ENCODE measurements around the gene RFPL1.

Gene RFPL1

GRCh38 chr22:29464581-29464980, 26.2 kb downstream of the RFPL1 start:
- Histone ChIP-seq H4K8ac (ENCODE audit: low read depth, low read length) (no peak overlapping the region), H3K4me3 (ENCODE audit: low read depth, low read length) (no peak overlapping the region), H2AFZ (ENCODE audit: insufficient read depth, low read length, poor library complexity) (no peak overlapping the region), H2BK5ac (ENCODE audit: low read depth, low read length, poor library complexity) (no peak overlapping the region), H3K79me2 (ENCODE audit: control insufficient read depth, insufficient read depth, low read length, poor library complexity) (no peaks in the 10 kb centered on the region), H3K36me3 (ENCODE audit: control insufficient read depth in 1 of 2, insufficient read depth in 2 of 2, low read length in 2 of 2) (no peaks in the 10 kb centered on the region), H3K4me2 (ENCODE audit: low read length) (no peak overlapping the region), H2BK12ac (ENCODE audit: low read length) (no peak overlapping the region), H4K12ac (ENCODE audit: low read depth, low read length) (no peak overlapping the region), H3K4me1 (ENCODE audit: control insufficient read depth in 1 of 2, insufficient read depth in 2 of 2, low read length in 2 of 2) (peaks cover 0 to 3% of the 10 kb centered on the region in 2 experiments), H3K9me3 (ENCODE audit: insufficient read depth, low read depth, low read length) (no peaks in the 10 kb centered on the region), H3K14ac (ENCODE audit: low read length) (no peak overlapping the region), H3K79me1 (ENCODE audit: low read length) (no peaks in the 10 kb centered on the region), H3K23ac (ENCODE audit: low read length) (no peak overlapping the region), H3K4ac (ENCODE audit: low read depth, low read length) (no peak overlapping the region), H4K91ac (ENCODE audit: low read depth, low read length) (no peak overlapping the region), H3K9ac (ENCODE audit: low read length) (no peak overlapping the region), H3K27ac (ENCODE audit: low read depth, low read length) (no peak overlapping the region), H3K18ac (ENCODE audit: low read length) (no peak overlapping the region), H2BK120ac (ENCODE audit: insufficient read depth, low read length, poor library complexity) (no peak overlapping the region), H3K27me3 (ENCODE audit: insufficient read depth, low read length) (no peaks in the 10 kb centered on the region), H2AK5ac (ENCODE audit: low read length) (no peak overlapping the region)
- DNase-seq = no peak
- no CpG with 5 or more reads among the region's 7 CpGs for WGBS (ENCODE audit: extremely low coverage, insufficient coverage, insufficient read length)

GRCh38 chr22:29469755-29470154, 31.4 kb downstream of the RFPL1 start:
- H3K18ac ChIP-seq (ENCODE audit: low read length) = no peak overlapping the region
- H3K23ac ChIP-seq (ENCODE audit: low read length) = no peak overlapping the region
- WGBS (ENCODE audit: extremely low coverage, insufficient coverage, insufficient read length) = no CpG with 5 or more reads among the region's 9 CpGs
- no peaks in the 10 kb centered on the region for H3K9me3 ChIP-seq (ENCODE audit: insufficient read depth, low read depth, low read length)
- H4K8ac ChIP-seq (ENCODE audit: low read depth, low read length) = no peak overlapping the region
- H3K4me1 ChIP-seq (ENCODE audit: control insufficient read depth in 1 of 2, insufficient read depth in 2 of 2, low read length in 2 of 2) = peaks cover 0 to 6% of the 10 kb centered on the region in 2 experiments
- H3K79me1 ChIP-seq (ENCODE audit: low read length) = no peaks in the 10 kb centered on the region
- H3K4me2 ChIP-seq (ENCODE audit: low read length) = peak overlapping the region; percentile 79
- no peak overlapping the region for H3K9ac ChIP-seq (ENCODE audit: low read length)
- H2BK120ac ChIP-seq (ENCODE audit: insufficient read depth, low read length, poor library complexity) = no peak overlapping the region
- no peaks in the 10 kb centered on the region for H3K36me3 ChIP-seq (ENCODE audit: control insufficient read depth in 1 of 2, insufficient read depth in 2 of 2, low read length in 2 of 2)
- no peak overlapping the region for H2AK5ac ChIP-seq (ENCODE audit: low read length)
- no peak overlapping the region for H2AFZ ChIP-seq (ENCODE audit: insufficient read depth, low read length, poor library complexity)
- no peak overlapping the region for H3K27ac ChIP-seq (ENCODE audit: low read depth, low read length)
- no peak overlapping the region for H2BK5ac ChIP-seq (ENCODE audit: low read depth, low read length, poor library complexity)
- no peaks in the 10 kb centered on the region for H3K27me3 ChIP-seq (ENCODE audit: insufficient read depth, low read length)
- no peak overlapping the region for H3K14ac ChIP-seq (ENCODE audit: low read length)
- H3K79me2 ChIP-seq (ENCODE audit: control insufficient read depth, insufficient read depth, low read length, poor library complexity) = no peaks in the 10 kb centered on the region
- H2BK12ac ChIP-seq (ENCODE audit: low read length) = no peak overlapping the region
- no peak overlapping the region for H4K12ac ChIP-seq (ENCODE audit: low read depth, low read length)
- no peak overlapping the region for H3K4ac ChIP-seq (ENCODE audit: low read depth, low read length)
- no peak overlapping the region for H3K4me3 ChIP-seq (ENCODE audit: low read depth, low read length)
- no peak for DNase-seq
- no peak overlapping the region for H4K91ac ChIP-seq (ENCODE audit: low read depth, low read length)

- no peaks in the 10 kb centered on the region for H3K79me2 ChIP-seq (ENCODE audit: control insufficient read depth, insufficient read depth, low read length, poor library complexity)
- peak overlapping the region; percentile 53 for H2AFZ ChIP-seq (ENCODE audit: insufficient read depth, low read length, poor library complexity)
- H2AK5ac ChIP-seq (ENCODE audit: low read length) = no peak overlapping the region
- H3K27ac ChIP-seq (ENCODE audit: low read depth, low read length) = no peak overlapping the region
- H3K4me1 ChIP-seq (ENCODE audit: control insufficient read depth in 1 of 2, insufficient read depth in 2 of 2, low read length in 2 of 2) = peaks cover 0 to 6% of the 10 kb centered on the region in 2 experiments
- H2BK12ac ChIP-seq (ENCODE audit: low read length) = no peak overlapping the region
- H3K4me2 ChIP-seq (ENCODE audit: low read length) = peak overlapping the region; percentile 79
- no peak overlapping the region for H3K9ac ChIP-seq (ENCODE audit: low read length)
- H3K4ac ChIP-seq (ENCODE audit: low read depth, low read length) = no peak overlapping the region
- H4K8ac ChIP-seq (ENCODE audit: low read depth, low read length) = peak overlapping the region; percentile 20
- H3K23ac ChIP-seq (ENCODE audit: low read length) = no peak overlapping the region
- DNase-seq = peak; percentile 44 to 73
- H4K91ac ChIP-seq (ENCODE audit: low read depth, low read length) = no peak overlapping the region
- H3K9me3 ChIP-seq (ENCODE audit: insufficient read depth, low read depth, low read length) = no peaks in the 10 kb centered on the region
- no peaks in the 10 kb centered on the region for H3K79me1 ChIP-seq (ENCODE audit: low read length)
- H3K18ac ChIP-seq (ENCODE audit: low read length) = no peak overlapping the region
- no peak overlapping the region for H4K12ac ChIP-seq (ENCODE audit: low read depth, low read length)
- no peaks in the 10 kb centered on the region for H3K27me3 ChIP-seq (ENCODE audit: insufficient read depth, low read length)
- H3K14ac ChIP-seq (ENCODE audit: low read length) = no peak overlapping the region
- H2BK5ac ChIP-seq (ENCODE audit: low read depth, low read length, poor library complexity) = no peak overlapping the region
- peak overlapping the region; percentile 56 for H3K4me3 ChIP-seq (ENCODE audit: low read depth, low read length)
- H3K36me3 ChIP-seq (ENCODE audit: control insufficient read depth in 1 of 2, insufficient read depth in 2 of 2, low read length in 2 of 2) = no peaks in the 10 kb centered on the region
- no CpG with 5 or more reads among the region's 54 CpGs for WGBS (ENCODE audit: extremely low coverage, insufficient coverage, insufficient read length)
- H2BK120ac ChIP-seq (ENCODE audit: insufficient read depth, low read length, poor library complexity) = no peak overlapping the region
Observed at GRCh38 chr22:29470159-29470855, 31.9 kb downstream of the RFPL1 start.

GRCh38 chr22:29473001-29473400, 34.6 kb downstream of the RFPL1 start:
- Histone ChIP-seq H3K27ac (ENCODE audit: low read depth, low read length) (no peak overlapping the region), H3K27me3 (ENCODE audit: insufficient read depth, low read length) (no peaks in the 10 kb centered on the region), H2AK5ac (ENCODE audit: low read length) (no peak overlapping the region), H3K36me3 (ENCODE audit: control insufficient read depth in 1 of 2, insufficient read depth in 2 of 2, low read length in 2 of 2) (no peaks in the 10 kb centered on the region), H3K4ac (ENCODE audit: low read depth, low read length) (no peak overlapping the region), H3K18ac (ENCODE audit: low read length) (no peak overlapping the region), H3K9ac (ENCODE audit: low read length) (no peak overlapping the region), H3K79me1 (ENCODE audit: low read length) (no peaks in the 10 kb centered on the region), H3K23ac (ENCODE audit: low read length) (no peak overlapping the region), H2AFZ (ENCODE audit: insufficient read depth, low read length, poor library complexity) (no peak overlapping the region), H4K91ac (ENCODE audit: low read depth, low read length) (no peak overlapping the region), H3K79me2 (ENCODE audit: control insufficient read depth, insufficient read depth, low read length, poor library complexity) (no peaks in the 10 kb centered on the region), H3K14ac (ENCODE audit: low read length) (no peak overlapping the region), H3K4me2 (ENCODE audit: low read length) (no peak overlapping the region), H4K12ac (ENCODE audit: low read depth, low read length) (no peak overlapping the region), H2BK120ac (ENCODE audit: insufficient read depth, low read length, poor library complexity) (no peak overlapping the region), H2BK5ac (ENCODE audit: low read depth, low read length, poor library complexity) (no peak overlapping the region), H2BK12ac (ENCODE audit: low read length) (no peak overlapping the region), H3K4me3 (ENCODE audit: low read depth, low read length) (no peak overlapping the region), H4K8ac (ENCODE audit: low read depth, low read length) (no peak overlapping the region), H3K4me1 (ENCODE audit: control insufficient read depth in 1 of 2, insufficient read depth in 2 of 2, low read length in 2 of 2) (peaks cover 0 to 6% of the 10 kb centered on the region in 2 experiments), H3K9me3 (ENCODE audit: insufficient read depth, low read depth, low read length) (peaks cover 1% of the 10 kb centered on the region)
- no CpG with 5 or more reads among the region's 5 CpGs for WGBS (ENCODE audit: extremely low coverage, insufficient coverage, insufficient read length)
- DNase-seq = no peak
